NT2/D1 (cell line): ENCODE measurements around the gene OTOF.

ENCODE experiments used
- SUZ12 ChIP-seq: IDR thresholded peaks from 2 replicates; pipeline ENCODE4 v1.6.1; 2011; ENCODE audit not compliant: insufficient read length, insufficient read depth; ENCODE audit errors: extremely low read depth
- ZNF274 ChIP-seq: IDR thresholded peaks from 2 replicates; pipeline ENCODE4 v1.6.1; 2011; ENCODE audit warnings: mild to moderate bottlenecking, low read depth, low read length

GRCh38 chr2:26507932-26508331 lies 30.0 kb upstream of the OTOF start:
- TF ChIP-seq ZNF274 (no peak), SUZ12 (no peak)
